NCI-H1092 (cell line): Measurements from ENCODE around the gene GSTP1.

Experiments used
- DNase-seq: peaks from one replicate; lab custom pipeline; 2025; lab: John Stamatoyannopoulos, UW

Gene GSTP1

GRCh38 chr11:67631411-67631810, 47.8 kb downstream of the GSTP1 start:
- DNase-seq, result no peak

GRCh38 chr11:67631853-67632174, 48.2 kb downstream of the GSTP1 start:
- DNase-seq, result no peak

- DNase-seq, result no peak
Measured at GRCh38 chr11:67632175-67632981, 48.8 kb downstream of the GSTP1 start.

DNA sequence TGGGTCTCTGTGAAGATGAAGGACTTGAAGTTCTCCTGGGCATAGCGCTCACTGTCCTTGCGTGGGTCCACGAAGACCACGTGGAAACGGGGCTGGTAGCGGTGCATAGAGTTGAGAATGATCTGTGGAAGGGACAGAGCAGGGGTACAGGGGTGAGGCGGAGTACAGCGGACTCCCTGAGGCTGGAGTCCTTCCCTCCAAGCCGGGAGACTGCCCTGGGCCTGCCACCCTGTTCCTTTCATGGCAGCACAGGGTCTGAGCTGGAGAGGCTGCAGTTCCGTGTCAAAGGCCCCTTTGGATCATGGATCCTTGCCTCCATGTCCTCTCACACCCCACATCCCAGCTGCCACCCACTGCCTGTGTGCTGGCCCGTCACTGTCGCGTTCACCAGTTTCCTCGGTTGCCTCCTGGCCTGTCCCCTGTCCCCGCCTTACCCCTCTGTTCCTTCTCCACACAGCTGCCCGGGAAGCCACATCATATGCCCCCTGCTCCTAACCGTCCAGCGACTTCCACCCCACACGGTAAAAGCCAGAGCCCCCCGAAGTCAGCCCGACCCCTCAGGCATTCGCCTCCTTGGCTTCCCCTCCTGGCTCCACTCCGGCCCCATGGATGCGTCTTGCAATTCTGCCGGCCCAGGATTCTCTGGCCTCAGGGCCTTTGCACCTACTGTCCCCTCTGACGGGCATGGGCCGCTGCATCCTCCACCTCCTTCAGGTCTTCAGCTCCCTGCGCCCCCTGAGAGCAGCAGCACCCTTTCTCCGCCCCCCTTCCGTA, 49.6 kb downstream of the GSTP1 start:
- no peak for DNase-seq

- no peak for DNase-seq
Measured at GRCh38 chr11:67633758-67634365, 50.2 kb downstream of the GSTP1 start.

DNA sequence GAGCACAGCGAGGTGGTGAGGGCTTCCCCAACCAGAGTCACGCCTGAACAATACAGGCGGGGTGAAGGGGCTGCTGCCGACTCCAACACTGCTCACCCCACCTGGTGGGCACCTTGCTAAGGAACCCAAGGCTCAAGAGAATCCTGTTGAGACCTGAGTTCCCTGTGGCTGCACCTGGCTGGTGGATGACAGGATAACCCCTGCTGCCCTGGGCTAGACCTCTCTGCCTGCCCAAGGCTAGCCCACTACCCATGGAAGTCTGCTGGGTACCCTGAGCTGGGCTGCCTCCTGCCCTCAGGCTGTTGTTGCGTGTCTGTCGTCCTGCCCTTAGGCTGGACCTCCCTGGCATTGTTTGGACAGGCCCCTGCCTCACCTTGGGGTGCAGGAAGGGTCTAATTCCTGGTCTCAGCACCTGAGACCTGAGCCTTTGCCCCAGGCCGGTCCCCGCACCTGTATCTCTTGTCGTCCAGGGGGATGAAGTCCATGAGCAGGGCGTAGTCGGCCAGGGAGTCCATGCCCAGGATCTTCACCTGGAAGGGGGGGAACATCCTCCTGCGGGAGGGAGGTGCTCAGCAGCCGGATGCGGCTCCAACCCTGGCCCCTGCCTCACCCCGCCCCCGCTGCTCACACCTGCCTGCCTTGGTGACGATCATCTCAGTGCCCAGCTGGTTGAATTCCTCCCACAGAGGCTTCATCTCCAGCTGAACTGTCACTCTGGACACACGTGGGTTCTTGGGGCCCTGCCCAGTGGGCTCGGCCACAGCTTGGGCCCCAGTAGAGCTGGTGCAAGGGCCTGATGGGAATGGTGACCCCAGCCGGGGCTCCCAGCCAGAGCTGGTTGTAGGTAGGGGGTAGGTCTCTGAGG, 51.0 kb downstream of the GSTP1 start:
- no peak for DNase-seq

DNA sequence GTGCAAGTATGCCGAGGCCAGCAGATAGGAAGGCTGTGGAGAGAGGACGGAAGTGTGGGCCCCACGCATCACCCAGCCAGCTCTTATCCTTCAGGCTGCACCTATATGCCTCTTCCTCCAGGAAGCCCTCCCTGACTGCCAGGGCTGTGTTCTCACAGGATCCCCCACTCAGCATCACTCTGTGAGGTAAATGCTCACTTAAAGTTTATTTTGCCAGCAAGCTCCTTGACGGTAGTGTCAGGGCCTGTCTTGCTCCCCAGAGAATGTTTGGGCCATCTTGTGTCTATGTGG, 51.6 kb downstream of the GSTP1 start:
- DNase-seq, result no peak
